ENCODE measurements around the gene KCND3.

GRCh38 chr1:111735858-111736544 is 253.5 kb downstream of the KCND3 start:
- no peak for TF ChIP-seq CTCF (IDR thresholded peaks at IDR 0.05; ENCODE audit: low read depth, low read length)
- TF ChIP-seq POLR2A (IDR thresholded peaks at IDR 0.05; ENCODE audit: extremely low read depth, insufficient read length), result no peak

Data from NB4 (cell line).